Loucy (cell line): ENCODE results near the gene KBTBD4.

ENCODE experiments used
- H2AFZ ChIP-seq: fragments of 200-600 bp; sonication (generic); 2 replicates; pipeline ENCODE4 v1.6.0; 2016; ENCODE audit warnings: antibody characterized with exemption, mild to moderate bottlenecking, low read length, moderate library complexity
- H3F3A ChIP-seq: fragments of 200-600 bp; 2 replicates; pipeline ENCODE4 v1.6.0; 2016; ENCODE audit warnings: antibody characterized with exemption, low read depth, mild to moderate bottlenecking
- H3K27me3 ChIP-seq: fragments of 200-600 bp; sonication (generic); 2 replicates; pipeline ENCODE4 v1.6.1; 2014; ENCODE audit warnings: low read length, mild to moderate bottlenecking; ENCODE audit not compliant: insufficient read depth, poor library complexity, severe bottlenecking
- H3K36me3 ChIP-seq: fragments of 200-600 bp; sonication (generic); 2 replicates; pipeline ENCODE4 v1.6.1; 2016; ENCODE audit warnings: low read length; ENCODE audit not compliant: insufficient read depth
- H3K4me1 ChIP-seq: fragments of 200-600 bp; sonication (generic); 2 replicates; pipeline ENCODE4 v1.5.1; 2014; ENCODE audit warnings: low read length, mild to moderate bottlenecking; ENCODE audit not compliant: insufficient read depth, poor library complexity, severe bottlenecking
- H3K4me2 ChIP-seq: fragments of 200-600 bp; sonication (generic); 2 replicates; pipeline ENCODE4 v1.6.0; 2014; ENCODE audit warnings: antibody characterized with exemption, low read length, low read depth, mild to moderate bottlenecking; ENCODE audit not compliant: poor library complexity, severe bottlenecking
- H3K4me3 ChIP-seq: fragments of 200-600 bp; sonication (generic); 2 replicates; pipeline ENCODE4 v1.5.1; 2014; ENCODE audit warnings: low read length, mild to moderate bottlenecking, mixed read lengths; ENCODE audit not compliant: poor library complexity, severe bottlenecking
- H3K79me2 ChIP-seq: fragments of 200-600 bp; sonication (generic); 2 replicates; pipeline ENCODE4 v1.6.1; 2014; ENCODE audit warnings: low read length; ENCODE audit not compliant: insufficient read depth
- H3K9ac ChIP-seq: fragments of 200-600 bp; sonication (generic); 2 replicates; pipeline ENCODE4 v1.6.0; 2014; ENCODE audit warnings: mild to moderate bottlenecking, low read depth, low read length, moderate library complexity; ENCODE audit not compliant: poor library complexity, severe bottlenecking
- H3K9me2 ChIP-seq: fragments of 200-600 bp; sonication (generic); replicated peaks from 2 replicates; pipeline ENCODE4 v1.6.1; 2016; ENCODE audit warnings: low read depth, low read length, mixed read lengths
- H3K9me3 ChIP-seq: fragments of 200-600 bp; sonication (generic); 2 replicates; pipeline ENCODE4 v1.6.1; 2014; ENCODE audit warnings: mild to moderate bottlenecking, antibody characterized with exemption, low read length, low read depth; ENCODE audit not compliant: insufficient read depth
- H4K20me1 ChIP-seq: fragments of 200-600 bp; sonication (generic); 2 replicates; pipeline ENCODE4 v1.6.0; 2014; ENCODE audit warnings: antibody characterized with exemption, low read length, mild to moderate bottlenecking; ENCODE audit not compliant: insufficient read depth, poor library complexity, severe bottlenecking
- EZH2phosphoT487 ChIP-seq: fragments of 200-600 bp; IDR thresholded peaks from 2 replicates; pipeline ENCODE4 v1.6.1; 2018; ENCODE audit warnings: antibody characterized with exemption, mild to moderate bottlenecking, moderate library complexity, borderline replicate concordance
- TF ChIP-seq, protein P1 (sequence below): fragments of 200-600 bp; sonication (generic); conservative IDR thresholded peaks from 2 replicates; pipeline ENCODE4 v1.5.1; 2014; ENCODE audit warnings: mild to moderate bottlenecking, antibody characterized with exemption, low read length

KBTBD4 gene

GRCh38 chr11:47578524-47579494, at the start of gene KBTBD4, which contains the start of gene NDUFS3:
Gene KBTBD4, minus strand, starts transcription at chr11:47578970. Its CDS starts 19 bp downstream, at chr11:47578951.
Gene NDUFS3, plus strand, starts transcription at chr11:47579074. Its CDS starts 18 bp downstream, at chr11:47579092.
- no peaks in the 10 kb centered on the region for H3K27me3 ChIP-seq
- no peaks in the 10 kb centered on the region for H3F3A ChIP-seq
- H2AFZ ChIP-seq = peak within 1 kb of the TSS; percentile 60; the same call in 1 of the 2 replicates
- H3K4me3 ChIP-seq = peak within 1 kb of the TSS; percentile 97
- no peak for TF ChIP-seq EZH2phosphoT487
- TF ChIP-seq, protein P1, sequence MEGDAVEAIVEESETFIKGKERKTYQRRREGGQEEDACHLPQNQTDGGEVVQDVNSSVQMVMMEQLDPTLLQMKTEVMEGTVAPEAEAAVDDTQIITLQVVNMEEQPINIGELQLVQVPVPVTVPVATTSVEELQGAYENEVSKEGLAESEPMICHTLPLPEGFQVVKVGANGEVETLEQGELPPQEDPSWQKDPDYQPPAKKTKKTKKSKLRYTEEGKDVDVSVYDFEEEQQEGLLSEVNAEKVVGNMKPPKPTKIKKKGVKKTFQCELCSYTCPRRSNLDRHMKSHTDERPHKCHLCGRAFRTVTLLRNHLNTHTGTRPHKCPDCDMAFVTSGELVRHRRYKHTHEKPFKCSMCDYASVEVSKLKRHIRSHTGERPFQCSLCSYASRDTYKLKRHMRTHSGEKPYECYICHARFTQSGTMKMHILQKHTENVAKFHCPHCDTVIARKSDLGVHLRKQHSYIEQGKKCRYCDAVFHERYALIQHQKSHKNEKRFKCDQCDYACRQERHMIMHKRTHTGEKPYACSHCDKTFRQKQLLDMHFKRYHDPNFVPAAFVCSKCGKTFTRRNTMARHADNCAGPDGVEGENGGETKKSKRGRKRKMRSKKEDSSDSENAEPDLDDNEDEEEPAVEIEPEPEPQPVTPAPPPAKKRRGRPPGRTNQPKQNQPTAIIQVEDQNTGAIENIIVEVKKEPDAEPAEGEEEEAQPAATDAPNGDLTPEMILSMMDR = no peak
- H4K20me1 ChIP-seq = peaks cover 27% of the 10 kb centered on the region
- peaks cover 48% of the 10 kb centered on the region for H3K4me1 ChIP-seq
- H3K79me2 ChIP-seq = peaks cover 80% of the 10 kb centered on the region
- H3K9ac ChIP-seq = peak within 1 kb of the TSS; percentile 90
- H3K9me3 ChIP-seq = no peaks in the 10 kb centered on the region
- peaks cover 26% of the 10 kb centered on the region; the same call in 1 of the 2 replicates for H3K36me3 ChIP-seq
- H3K9me2 ChIP-seq = no peaks in the 10 kb centered on the region
- peak within 1 kb of the TSS; percentile 90 for H3K4me2 ChIP-seq

DNA sequence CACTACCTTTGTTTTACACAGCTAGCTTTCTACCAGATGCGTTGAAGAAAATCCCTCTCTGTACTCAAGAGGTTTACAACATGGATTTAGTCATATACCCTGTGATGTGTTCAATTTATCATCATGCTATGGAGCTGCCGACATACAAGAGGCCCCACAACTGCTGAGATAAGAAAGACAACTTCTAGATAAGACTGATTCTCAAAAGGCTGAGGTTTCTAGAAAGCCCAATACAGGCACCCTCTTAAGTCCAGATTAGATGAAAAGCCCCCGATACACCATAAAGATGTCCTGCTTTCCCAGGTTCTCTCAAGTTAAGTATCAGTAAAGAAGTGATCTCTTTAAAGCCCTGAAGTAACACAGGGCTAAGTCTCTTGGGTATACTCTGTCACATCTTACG, 49.3 kb upstream of the KBTBD4 start:
- Histone ChIP-seq H3F3A (no peaks in the 10 kb centered on the region), H3K4me1 (no peaks in the 10 kb centered on the region), H3K36me3 (peaks cover 72% of the 10 kb centered on the region; the same call in 1 of the 2 replicates), H3K79me2 (no peaks in the 10 kb centered on the region), H3K4me2 (no peak overlapping the region), H2AFZ (no peak overlapping the region), H4K20me1 (no peaks in the 10 kb centered on the region), H3K9ac (no peak overlapping the region), H3K27me3 (no peaks in the 10 kb centered on the region), H3K4me3 (no peak overlapping the region), H3K9me2 (no peaks in the 10 kb centered on the region), H3K9me3 (no peaks in the 10 kb centered on the region)
- TF ChIP-seq, protein P1 = no peak
- no peak for TF ChIP-seq EZH2phosphoT487

DNA sequence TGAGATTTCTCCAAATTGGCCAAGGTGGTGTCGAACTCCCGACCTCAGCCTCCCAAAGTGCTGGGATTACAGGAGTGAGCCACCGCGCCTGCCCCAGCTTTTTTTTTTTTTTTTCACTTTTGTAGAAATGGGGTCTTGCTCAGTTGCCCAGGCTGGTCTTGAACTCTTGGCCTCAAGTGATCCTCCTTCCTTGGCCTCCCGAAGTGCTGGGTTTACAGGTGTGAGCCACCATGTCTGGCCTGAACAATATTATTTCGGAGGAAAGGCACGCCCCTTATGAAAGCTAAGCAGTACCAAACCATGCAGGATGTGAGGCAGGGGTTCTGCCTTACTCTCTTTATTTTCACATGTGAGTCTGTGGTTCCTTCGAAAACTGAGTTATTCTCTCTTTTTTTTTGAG, 47.5 kb upstream of the KBTBD4 start:
- H3K9me3 ChIP-seq = no peaks in the 10 kb centered on the region
- H3K9ac ChIP-seq = no peak overlapping the region
- H3F3A ChIP-seq = no peaks in the 10 kb centered on the region
- no peaks in the 10 kb centered on the region for H3K9me2 ChIP-seq
- TF ChIP-seq, protein P1 = no peak
- no peak for TF ChIP-seq EZH2phosphoT487
- H3K4me3 ChIP-seq = no peak overlapping the region
- H3K4me2 ChIP-seq = no peak overlapping the region
- H3K79me2 ChIP-seq = no peaks in the 10 kb centered on the region
- peaks cover 80% of the 10 kb centered on the region; the same call in 1 of the 2 replicates for H3K36me3 ChIP-seq
- H3K4me1 ChIP-seq = no peaks in the 10 kb centered on the region
- no peaks in the 10 kb centered on the region for H3K27me3 ChIP-seq
- H4K20me1 ChIP-seq = no peaks in the 10 kb centered on the region
- no peak overlapping the region for H2AFZ ChIP-seq
